HCT116 (cell line): ENCODE data around the gene RBM39. TPM values are rescaled to one million over a fixed set of nuclear protein-coding genes. Genes with fewer than 3 reads are reported as not detected.

ENCODE experiments used
- ATAC-seq: fragments of 200-7000 bp; cut with Tn5 transposase; 2 replicates; pipeline ENCODE4 v1.9.1; 2020; ENCODE audit warnings: mild to moderate bottlenecking, moderate library complexity
- BruUV-seq: library from RNA; stranded (reverse); fragments of 400-500 nt; replicated peaks from 2 replicates; lab custom pipeline; 2021; lab: Mats Ljungman, UMichigan
- CTCF ChIA-PET: fragments of 300-600 bp; sonication (Branson Sonifier 250); formaldehyde crosslinking; loops from one replicate; lab custom pipeline; 2021; ENCODE audit warnings: antibody characterized with exemption; lab: Charles Lee
- POLR2A ChIA-PET: fragments of 300-600, 350-600 bp; sonication (Branson Sonifier 250); formaldehyde crosslinking; loops from one replicate; lab custom pipeline; 2021; ENCODE audit warnings: antibody characterized with exemption; lab: Charles Lee
- RAD21 ChIA-PET, 2 experiments: fragments of 300-600 bp; sonication (Branson Sonifier 250); formaldehyde crosslinking; loops; one replicate each; lab custom pipeline; 2023; ENCODE audit warnings: low total read pairs in 2 of 2; ENCODE audit not compliant: uncharacterized antibody in 2 of 2, unreplicated experiment in 2 of 2, low non-redundant PET in 1 of 2; lab: Charles Lee
- DNase-seq: peaks from one replicate; pipeline ENCODE4 v3.0.0-alpha.2; 2010; ENCODE audit warnings: low read depth, low spot score
- H2AFZ ChIP-seq: fragments of 200-600 bp; shearing (Covaris generic), sonication (generic); 2 replicates; pipeline ENCODE4 v1.6.1; 2017; ENCODE audit warnings: low read depth, mixed run types, mixed read lengths, antibody characterized with exemption, low read length; ENCODE audit not compliant: poor library complexity, severe bottlenecking
- H3K27ac ChIP-seq: 2 replicates; pipeline ENCODE4 v1.5.1; 2012; ENCODE audit warnings: low read depth, low read length
- H3K27me3 ChIP-seq: fragments of 200-600 bp; sonication (generic); 2 replicates; pipeline ENCODE4 v1.6.1; 2016; ENCODE audit warnings: mixed run types, low read length, mixed read lengths; ENCODE audit not compliant: insufficient read depth
- H3K36me3 ChIP-seq, 2 experiments: fragments of 200-500 bp in 1 of 2; fragments of 200-600 bp in 1 of 2; sonication (Bioruptor generic) in 1 of 2; sonication (generic) in 1 of 2; 2 replicates each; pipeline versions ENCODE4 v1.5.1 to v1.6.1; 2014 to 2016; ENCODE audit warnings: low read length in 2 of 2, inconsistent platforms in 1 of 2, mixed read lengths in 1 of 2, mixed run types in 1 of 2; ENCODE audit not compliant: insufficient read depth in 2 of 2, control insufficient read depth in 1 of 2
- H3K4me1 ChIP-seq, 2 experiments: fragments of 200-600 bp in 1 of 2; sonication (generic) in 1 of 2; 2 replicates each; pipeline versions ENCODE4 v1.5.1 to v1.6.1; 2012 to 2017; ENCODE audit warnings: low read length in 2 of 2, inconsistent platforms in 1 of 2, mild to moderate bottlenecking in 1 of 2, mixed read lengths in 1 of 2, mixed run types in 1 of 2, moderate library complexity in 1 of 2; ENCODE audit not compliant: insufficient read depth in 2 of 2, control insufficient read depth in 1 of 2
- H3K4me2 ChIP-seq: fragments of 200-600 bp; sonication (generic); 2 replicates; pipeline ENCODE4 v1.6.1; 2017; ENCODE audit warnings: mixed run types, low read length, mixed read lengths
- H3K4me3 ChIP-seq, 2 experiments: fragments of 200-600 bp in 1 of 2; sonication (generic) in 1 of 2; replicated peaks in 1 of 2; 2 replicates each; pipeline ENCODE4 v1.5.1; 2011 to 2016; ENCODE audit warnings: low read length in 2 of 2, control low read depth in 1 of 2, low read depth in 1 of 2, mild to moderate bottlenecking in 1 of 2, mixed read lengths in 1 of 2, mixed run types in 1 of 2
- H3K79me2 ChIP-seq: fragments of 200-600 bp; sonication (generic); 2 replicates; pipeline ENCODE4 v1.6.1; 2017; ENCODE audit warnings: mild to moderate bottlenecking, mixed run types, low read length, moderate library complexity, mixed read lengths; ENCODE audit not compliant: insufficient read depth
- H3K9ac ChIP-seq: fragments of 200-600 bp; sonication (generic); 2 replicates; pipeline ENCODE4 v1.6.1; 2016; ENCODE audit warnings: low read length, mixed read lengths
- H3K9me2 ChIP-seq: fragments of 200-600 bp; sonication (generic), shearing (Covaris generic); 2 replicates; pipeline ENCODE4 v1.6.1; 2017; ENCODE audit warnings: mixed run types, mild to moderate bottlenecking, moderate library complexity; ENCODE audit not compliant: insufficient read depth
- H3K9me3 ChIP-seq, 2 experiments: fragments of 200-500 bp in 1 of 2; fragments of 200-600 bp in 1 of 2; sonication (Bioruptor generic) in 1 of 2; sonication (generic) in 1 of 2; 2 replicates each; pipeline ENCODE4 v1.6.1; 2014 to 2017; ENCODE audit warnings: low read length in 2 of 2, mixed read lengths in 2 of 2, inconsistent platforms in 1 of 2, low read depth in 1 of 2, mild to moderate bottlenecking in 1 of 2, mixed run types in 1 of 2, moderate library complexity in 1 of 2; ENCODE audit not compliant: control insufficient read depth in 1 of 2, insufficient read depth in 1 of 2
- H4K20me1 ChIP-seq: fragments of 200-600 bp; sonication (generic), shearing (Covaris generic); 2 replicates; pipeline ENCODE4 v1.6.1; 2017; ENCODE audit warnings: mixed run types, mild to moderate bottlenecking, moderate library complexity; ENCODE audit not compliant: insufficient read depth
- CBX3 ChIP-seq: IDR thresholded peaks from 2 replicates; pipeline ENCODE4 v1.6.1; 2012; ENCODE audit warnings: low read depth
- CEBPB ChIP-seq: IDR thresholded peaks from 2 replicates; pipeline ENCODE4 v1.6.1; 2012; ENCODE audit warnings: low read depth
- EZH2 ChIP-seq: fragments of 200-600 bp; sonication (generic); IDR thresholded peaks from 2 replicates; pipeline ENCODE4 v1.6.1; 2017; ENCODE audit warnings: antibody characterized with exemption, mixed run types
- FOSL1 ChIP-seq: IDR thresholded peaks from 2 replicates; pipeline ENCODE4 v1.6.1; 2012; ENCODE audit warnings: low read depth
- POLR2A ChIP-seq: IDR thresholded peaks from 2 replicates; pipeline ENCODE4 v1.7.0; 2011; ENCODE audit warnings: borderline replicate concordance; ENCODE audit not compliant: insufficient read depth, insufficient read length; ENCODE audit errors: extremely low read depth
- POLR2AphosphoS5 ChIP-seq: IDR thresholded peaks from 2 replicates; pipeline ENCODE4 v1.6.1; 2011; ENCODE audit warnings: mild to moderate bottlenecking, low read depth, low read length, moderate library complexity
- RAD21 ChIP-seq: IDR thresholded peaks from 2 replicates; pipeline ENCODE4 v1.6.1; 2012; ENCODE audit warnings: low read depth, mild to moderate bottlenecking
- SP1 ChIP-seq: IDR thresholded peaks from 2 replicates; pipeline ENCODE4 v1.6.1; 2012; ENCODE audit warnings: low read depth
- SRF ChIP-seq: IDR thresholded peaks from 2 replicates; pipeline ENCODE4 v1.6.1; 2012; ENCODE audit warnings: low read depth
- YY1 ChIP-seq: IDR thresholded peaks from 2 replicates; pipeline ENCODE4 v1.6.1; 2011; ENCODE audit warnings: low read length, low read depth, moderate library complexity, mild to moderate bottlenecking; ENCODE audit not compliant: insufficient replicate concordance; ENCODE audit errors: extremely low read depth
- ZNF274 ChIP-seq: fragments of 200-500 bp; sonication (Bioruptor generic); IDR thresholded peaks from 2 replicates; pipeline ENCODE4 v1.6.1; 2014; ENCODE audit warnings: mild to moderate bottlenecking, low read depth, low read length, inconsistent platforms
- intact Hi-C: fragments of 100-400 bp; cut with micrococcal nuclease; formaldehyde crosslinking; loops from 2 replicates; pipeline ENCODE4 v1.10.0; 2022
- total RNA-seq: library from RNA; stranded (reverse); gene quantifications from one replicate; pipeline ENCODE4 v1.2.1, GENCODE V29; 2021; ENCODE audit not compliant: unreplicated experiment
- TF ChIP-seq, protein P1 (sequence below): IDR thresholded peaks from 2 replicates; pipeline ENCODE4 v1.6.1; 2011; ENCODE audit warnings: mild to moderate bottlenecking, low read length, moderate library complexity; ENCODE audit not compliant: insufficient replicate concordance; ENCODE audit errors: extremely low read depth
- TF ChIP-seq, protein P2 (sequence below): IDR thresholded peaks from 2 replicates; pipeline ENCODE4 v1.6.1; 2012; ENCODE audit warnings: low read depth
- TF ChIP-seq, protein P3 (sequence below): IDR thresholded peaks from 2 replicates; pipeline ENCODE4 v1.6.1; 2012

Gene RBM39
- total RNA-seq, 1 experiment from 2014 or later, result 234 TPM

GRCh38 chr20:35771367-35771688, 29.3 kb upstream of the RBM39 start (continued):
- TF ChIP-seq, protein P1, sequence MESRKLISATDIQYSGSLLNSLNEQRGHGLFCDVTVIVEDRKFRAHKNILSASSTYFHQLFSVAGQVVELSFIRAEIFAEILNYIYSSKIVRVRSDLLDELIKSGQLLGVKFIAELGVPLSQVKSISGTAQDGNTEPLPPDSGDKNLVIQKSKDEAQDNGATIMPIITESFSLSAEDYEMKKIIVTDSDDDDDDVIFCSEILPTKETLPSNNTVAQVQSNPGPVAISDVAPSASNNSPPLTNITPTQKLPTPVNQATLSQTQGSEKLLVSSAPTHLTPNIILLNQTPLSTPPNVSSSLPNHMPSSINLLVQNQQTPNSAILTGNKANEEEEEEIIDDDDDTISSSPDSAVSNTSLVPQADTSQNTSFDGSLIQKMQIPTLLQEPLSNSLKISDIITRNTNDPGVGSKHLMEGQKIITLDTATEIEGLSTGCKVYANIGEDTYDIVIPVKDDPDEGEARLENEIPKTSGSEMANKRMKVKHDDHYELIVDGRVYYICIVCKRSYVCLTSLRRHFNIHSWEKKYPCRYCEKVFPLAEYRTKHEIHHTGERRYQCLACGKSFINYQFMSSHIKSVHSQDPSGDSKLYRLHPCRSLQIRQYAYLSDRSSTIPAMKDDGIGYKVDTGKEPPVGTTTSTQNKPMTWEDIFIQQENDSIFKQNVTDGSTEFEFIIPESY, result no peak

DNA sequence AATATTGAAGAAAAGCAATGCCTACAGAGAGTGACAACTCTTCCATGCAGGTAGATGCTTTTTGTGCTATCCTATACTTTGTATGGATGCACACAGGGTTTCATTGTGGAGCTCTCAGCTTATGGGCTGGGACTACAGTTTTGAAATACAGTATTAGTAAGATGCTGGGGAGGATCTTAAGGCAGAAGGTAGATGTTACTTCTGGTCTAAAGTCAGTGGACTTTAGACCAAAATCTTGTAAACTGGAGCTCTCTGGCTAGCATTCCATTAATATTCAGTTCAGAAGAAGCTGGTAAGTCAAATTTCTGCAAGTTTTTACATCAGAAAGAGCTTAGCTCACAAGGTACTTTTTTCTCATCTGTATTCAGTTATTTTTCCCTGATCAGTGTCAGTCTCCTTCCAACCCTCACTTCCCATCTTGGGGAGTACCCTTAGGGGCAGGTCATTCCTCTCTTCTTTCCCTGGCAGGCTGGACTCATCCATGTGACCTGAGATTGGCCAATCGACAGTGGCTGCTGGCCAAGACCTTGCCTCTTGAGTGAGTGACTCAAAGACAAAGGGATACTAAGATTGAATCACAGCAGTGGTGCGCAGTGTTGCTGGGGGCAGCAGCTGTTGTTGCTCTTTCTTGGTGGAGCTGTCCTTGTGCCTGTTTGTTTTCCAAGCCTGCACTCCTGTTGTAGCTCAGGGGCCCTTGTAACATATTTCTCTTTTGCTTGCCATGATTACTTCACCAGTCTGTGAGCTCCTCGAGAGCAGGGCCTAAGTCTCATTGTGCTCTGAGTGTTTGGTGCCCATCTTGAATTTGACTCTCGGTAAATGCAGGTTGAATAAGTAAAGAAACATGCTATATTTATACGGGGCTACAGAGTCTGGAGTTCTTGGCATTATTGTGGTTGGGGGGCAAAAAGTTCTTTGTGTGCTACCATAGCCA, 26.9 kb upstream of the RBM39 start:
- Histone ChIP-seq H3K36me3 (no peaks in the 10 kb centered on the region), H4K20me1 (no peaks in the 10 kb centered on the region), H3K9ac (peak overlapping the region; percentile 41), H3K4me3 (no peak overlapping the region), H3K27me3 (no peaks in the 10 kb centered on the region), H3K27ac (no peak overlapping the region), H3K4me2 (peak overlapping the region; percentile 60), H3K9me3 (no peaks in the 10 kb centered on the region), H3K9me2 (no peaks in the 10 kb centered on the region), H2AFZ (peak overlapping the region; percentile 73), H3K79me2 (peaks cover 18% of the 10 kb centered on the region), H3K4me1 (peaks cover 16 to 32% of the 10 kb centered on the region in 2 experiments)
- ChIA-PET CTCF (no interaction called here), POLR2A (interaction anchor here (0.7 to 5.0 kb wide), 2 partner anchors 26 to 115 kb away, joined by 3 to 58 read pairs; partner anchors contain the start of gene RBM39), RAD21 (no interaction called here)
- intact Hi-C loops, result no loop called here
- DNase-seq (peak; percentile 77), ATAC-seq (peak; percentile 44)
- no TSS peak for BruUV-seq
- TF ChIP-seq SP1 (no peak), YY1 (peak; percentile 21), CEBPB (peak; percentile 83), ZNF274 (no peak), POLR2A (peak; percentile 88), EZH2 (no peak), POLR2AphosphoS5 (peak; percentile 67), CBX3 (no peak), FOSL1 (no peak), RAD21 (no peak), SRF (no peak)
- TF ChIP-seq, protein P1, result no peak
- TF ChIP-seq, protein P2, sequence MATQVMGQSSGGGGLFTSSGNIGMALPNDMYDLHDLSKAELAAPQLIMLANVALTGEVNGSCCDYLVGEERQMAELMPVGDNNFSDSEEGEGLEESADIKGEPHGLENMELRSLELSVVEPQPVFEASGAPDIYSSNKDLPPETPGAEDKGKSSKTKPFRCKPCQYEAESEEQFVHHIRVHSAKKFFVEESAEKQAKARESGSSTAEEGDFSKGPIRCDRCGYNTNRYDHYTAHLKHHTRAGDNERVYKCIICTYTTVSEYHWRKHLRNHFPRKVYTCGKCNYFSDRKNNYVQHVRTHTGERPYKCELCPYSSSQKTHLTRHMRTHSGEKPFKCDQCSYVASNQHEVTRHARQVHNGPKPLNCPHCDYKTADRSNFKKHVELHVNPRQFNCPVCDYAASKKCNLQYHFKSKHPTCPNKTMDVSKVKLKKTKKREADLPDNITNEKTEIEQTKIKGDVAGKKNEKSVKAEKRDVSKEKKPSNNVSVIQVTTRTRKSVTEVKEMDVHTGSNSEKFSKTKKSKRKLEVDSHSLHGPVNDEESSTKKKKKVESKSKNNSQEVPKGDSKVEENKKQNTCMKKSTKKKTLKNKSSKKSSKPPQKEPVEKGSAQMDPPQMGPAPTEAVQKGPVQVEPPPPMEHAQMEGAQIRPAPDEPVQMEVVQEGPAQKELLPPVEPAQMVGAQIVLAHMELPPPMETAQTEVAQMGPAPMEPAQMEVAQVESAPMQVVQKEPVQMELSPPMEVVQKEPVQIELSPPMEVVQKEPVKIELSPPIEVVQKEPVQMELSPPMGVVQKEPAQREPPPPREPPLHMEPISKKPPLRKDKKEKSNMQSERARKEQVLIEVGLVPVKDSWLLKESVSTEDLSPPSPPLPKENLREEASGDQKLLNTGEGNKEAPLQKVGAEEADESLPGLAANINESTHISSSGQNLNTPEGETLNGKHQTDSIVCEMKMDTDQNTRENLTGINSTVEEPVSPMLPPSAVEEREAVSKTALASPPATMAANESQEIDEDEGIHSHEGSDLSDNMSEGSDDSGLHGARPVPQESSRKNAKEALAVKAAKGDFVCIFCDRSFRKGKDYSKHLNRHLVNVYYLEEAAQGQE, result no peak
- TF ChIP-seq, protein P3, sequence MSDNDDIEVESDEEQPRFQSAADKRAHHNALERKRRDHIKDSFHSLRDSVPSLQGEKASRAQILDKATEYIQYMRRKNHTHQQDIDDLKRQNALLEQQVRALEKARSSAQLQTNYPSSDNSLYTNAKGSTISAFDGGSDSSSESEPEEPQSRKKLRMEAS, result no peak
